Measurements from ENCODE around the gene ZFAND2A.

DNA sequence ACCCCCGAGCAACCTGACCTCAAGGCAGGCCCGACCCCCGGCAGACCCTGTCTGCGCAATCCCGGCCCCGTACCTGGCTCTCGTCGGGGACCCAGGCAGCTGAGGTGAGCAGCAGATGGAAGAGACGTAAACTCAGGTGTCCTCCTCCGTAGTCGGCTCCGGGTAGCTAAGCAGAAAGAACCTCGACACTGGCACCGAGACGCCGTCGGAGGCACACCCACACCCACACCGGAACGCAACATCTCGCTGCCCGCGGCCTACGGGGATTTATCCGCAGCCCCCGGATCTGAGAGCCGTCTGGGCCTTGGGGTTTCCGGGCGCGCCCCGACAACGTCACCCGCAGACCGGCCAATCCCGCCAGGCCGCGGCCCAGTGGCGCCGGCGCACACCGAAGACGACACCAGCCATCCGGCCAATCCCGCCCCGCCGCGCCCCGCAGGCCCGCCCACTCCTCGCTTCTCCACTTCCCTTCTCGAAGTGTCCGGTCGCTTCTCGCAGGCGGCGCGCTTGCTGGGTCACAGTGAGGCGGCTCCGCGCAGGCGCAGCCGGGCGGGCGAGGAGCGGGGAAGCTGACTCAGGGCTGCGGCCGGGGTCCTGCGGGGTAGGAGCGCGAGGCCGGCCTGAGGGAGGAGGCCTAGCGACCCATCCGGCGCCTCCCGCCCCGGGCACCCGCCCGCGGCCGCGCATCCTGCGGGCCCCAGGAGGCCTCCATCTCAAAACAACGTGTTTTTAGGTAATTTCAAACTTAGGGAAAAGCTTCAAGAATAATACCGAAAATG is at the start of gene ZFAND2A:
- TF ChIP-seq POLR2A (IDR thresholded peaks at IDR 0.05): peak; percentile 50 to 93
- TF ChIP-seq CTCF (IDR thresholded peaks at IDR 0.05): no peak

All from thyroid gland (tissue), 4 donors.